HG02981 (cell line): ENCODE results near the gene HES3.

ENCODE experiments used
- ATAC-seq: cut with Tn5 transposase; IDR thresholded peaks from one replicate; pipeline ENCODE4 v1.9.1; 2021; ENCODE audit warnings: mild to moderate bottlenecking, moderate library complexity; ENCODE audit not compliant: unreplicated experiment

HES3 gene

DNA sequence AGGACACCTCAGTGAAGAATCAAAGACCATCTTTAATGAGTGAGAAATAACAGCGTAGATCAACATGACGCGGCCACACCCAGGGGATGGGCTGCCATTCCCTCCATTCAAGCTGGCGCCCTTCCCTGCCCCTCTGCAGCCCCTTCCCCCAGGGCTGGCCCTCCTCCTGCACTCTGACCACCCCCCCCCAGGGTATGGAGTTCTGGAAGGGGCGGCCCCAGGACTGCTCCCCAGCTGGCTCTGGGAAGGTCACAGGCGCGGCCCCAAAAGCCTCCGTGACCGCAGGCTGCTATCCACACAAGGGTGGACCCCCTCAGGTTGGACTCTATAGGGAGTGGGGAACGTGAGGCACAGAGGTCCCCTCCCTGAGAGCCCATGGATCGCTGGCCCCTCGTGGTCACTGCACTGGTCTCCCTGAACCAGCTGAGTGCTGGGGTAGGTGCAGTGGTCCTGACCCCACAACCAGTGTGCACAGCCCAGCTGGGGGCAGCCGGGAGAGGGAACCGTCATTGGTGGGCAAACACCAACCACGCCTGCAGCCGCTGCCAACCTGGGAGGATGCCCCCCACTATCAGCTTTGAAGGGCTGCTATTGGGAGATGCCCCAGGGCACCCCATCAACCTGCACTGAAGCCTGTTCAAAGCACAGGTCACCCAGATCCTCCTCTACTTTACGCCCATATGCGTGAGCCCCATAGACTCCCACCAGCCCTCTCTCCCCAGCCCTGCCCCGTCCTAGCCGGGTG lies 33.0 kb downstream of the HES3 start:
- no peak for ATAC-seq

DNA sequence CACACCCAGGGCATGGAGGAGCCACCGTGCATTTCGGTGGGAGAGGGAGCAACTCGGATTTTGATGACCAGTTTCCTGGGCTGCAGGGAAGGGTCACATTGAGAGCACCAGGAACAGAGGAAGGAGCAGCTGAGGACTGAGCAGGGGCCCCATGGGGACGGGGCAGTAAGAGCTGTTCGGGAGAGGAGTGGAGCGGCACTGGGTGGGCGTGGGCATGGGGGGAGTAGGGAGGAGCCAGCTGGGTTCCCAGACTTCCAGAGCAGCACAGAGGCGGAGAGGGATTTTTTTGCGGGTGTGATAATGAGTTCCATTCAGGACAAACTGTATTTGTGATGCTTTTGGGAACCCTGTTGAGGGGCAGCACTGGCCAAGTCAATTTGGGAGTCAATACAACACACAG lies 34.3 kb downstream of the HES3 start:
- no peak for ATAC-seq

DNA sequence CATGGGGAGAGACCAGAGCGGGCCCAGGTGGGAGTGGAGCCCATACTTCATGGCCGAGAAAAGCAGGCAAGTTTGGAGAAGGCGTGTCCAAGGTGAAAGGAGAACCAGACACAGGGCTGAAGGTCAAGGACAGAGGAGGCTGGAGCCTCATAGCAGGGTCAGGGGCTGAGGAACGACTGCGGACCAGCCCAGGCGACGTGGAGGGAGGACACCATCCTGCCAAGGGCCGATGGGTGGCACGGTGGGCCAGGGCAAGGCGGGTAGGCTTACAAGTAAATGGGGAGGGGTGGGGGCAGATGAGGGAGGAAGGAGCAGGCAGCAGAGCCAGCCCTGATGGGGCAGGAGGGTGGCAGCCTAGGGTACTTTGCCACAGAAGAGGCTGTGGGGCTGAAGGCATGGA lies 35.1 kb downstream of the HES3 start:
- no peak for ATAC-seq

DNA sequence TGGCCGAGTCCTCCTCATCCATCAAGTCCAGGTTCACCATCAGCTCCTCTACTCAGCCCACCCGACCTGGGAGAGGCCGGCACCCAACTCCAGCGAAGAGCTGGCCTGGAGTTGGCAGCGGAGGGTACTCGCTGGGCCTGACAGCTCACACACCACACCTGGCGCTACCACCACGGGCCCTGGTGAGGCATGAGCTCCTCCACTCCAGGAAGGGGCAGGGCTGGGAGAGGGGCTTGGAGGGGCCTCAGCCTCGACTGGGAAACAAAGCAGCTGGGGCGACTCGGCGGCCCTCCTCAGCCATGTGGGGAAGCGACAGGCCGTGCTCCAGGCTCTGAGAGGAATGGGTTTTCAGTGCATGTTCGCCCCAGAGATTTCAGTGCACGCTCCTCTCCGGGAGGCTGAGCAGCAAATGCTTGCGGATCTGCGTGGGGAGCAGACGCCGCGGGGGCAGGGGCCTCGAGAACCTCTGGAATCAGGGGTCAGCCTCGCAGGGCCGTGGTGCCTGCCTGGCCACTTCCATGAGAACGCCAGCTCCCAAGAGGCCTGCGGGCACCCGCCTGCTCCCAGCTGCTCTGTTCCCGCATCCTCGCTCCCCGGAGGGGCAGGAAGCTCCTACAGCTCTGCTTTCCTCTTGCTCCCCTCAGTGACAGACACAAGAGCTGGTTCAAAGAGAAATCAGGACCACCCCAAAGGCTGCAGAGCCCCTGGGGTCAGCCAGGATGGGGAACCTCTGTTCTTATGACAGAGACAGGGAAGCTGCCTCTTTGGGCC lies 35.8 kb downstream of the HES3 start:
- ATAC-seq = no peak

DNA sequence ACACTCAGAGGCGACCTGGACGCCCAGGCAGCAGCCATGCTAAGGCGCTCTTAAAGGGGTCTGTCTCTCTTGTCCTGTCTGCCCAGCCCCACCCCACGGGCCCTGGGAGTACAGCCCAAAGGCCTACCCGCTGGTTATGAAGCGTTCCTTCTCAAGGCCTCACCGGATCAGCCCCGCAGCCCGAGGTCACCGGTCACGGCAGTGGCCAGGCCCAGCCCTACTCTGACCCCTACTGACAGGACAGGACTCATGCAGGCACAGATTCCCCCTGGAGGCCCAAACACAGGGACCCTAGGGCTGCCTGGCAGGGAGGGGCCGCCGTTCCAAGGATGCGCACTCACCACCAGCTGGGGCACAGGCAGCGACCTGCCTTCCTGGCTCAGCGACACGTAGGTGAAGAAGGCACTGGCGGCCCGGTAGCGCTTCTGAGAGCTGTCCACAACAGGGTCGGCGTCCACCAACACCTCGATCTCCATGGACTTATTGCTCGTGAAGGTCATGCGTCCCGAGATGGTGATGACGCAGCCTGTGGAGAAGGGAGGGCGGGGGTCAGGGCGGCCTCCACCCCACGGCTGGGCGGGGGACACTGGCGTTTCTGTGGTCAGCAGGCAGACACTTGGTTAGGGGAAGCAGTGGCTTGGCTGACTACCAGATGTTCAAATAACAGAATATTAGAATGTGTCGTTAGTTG lies 36.9 kb downstream of the HES3 start:
- no peak for ATAC-seq

DNA sequence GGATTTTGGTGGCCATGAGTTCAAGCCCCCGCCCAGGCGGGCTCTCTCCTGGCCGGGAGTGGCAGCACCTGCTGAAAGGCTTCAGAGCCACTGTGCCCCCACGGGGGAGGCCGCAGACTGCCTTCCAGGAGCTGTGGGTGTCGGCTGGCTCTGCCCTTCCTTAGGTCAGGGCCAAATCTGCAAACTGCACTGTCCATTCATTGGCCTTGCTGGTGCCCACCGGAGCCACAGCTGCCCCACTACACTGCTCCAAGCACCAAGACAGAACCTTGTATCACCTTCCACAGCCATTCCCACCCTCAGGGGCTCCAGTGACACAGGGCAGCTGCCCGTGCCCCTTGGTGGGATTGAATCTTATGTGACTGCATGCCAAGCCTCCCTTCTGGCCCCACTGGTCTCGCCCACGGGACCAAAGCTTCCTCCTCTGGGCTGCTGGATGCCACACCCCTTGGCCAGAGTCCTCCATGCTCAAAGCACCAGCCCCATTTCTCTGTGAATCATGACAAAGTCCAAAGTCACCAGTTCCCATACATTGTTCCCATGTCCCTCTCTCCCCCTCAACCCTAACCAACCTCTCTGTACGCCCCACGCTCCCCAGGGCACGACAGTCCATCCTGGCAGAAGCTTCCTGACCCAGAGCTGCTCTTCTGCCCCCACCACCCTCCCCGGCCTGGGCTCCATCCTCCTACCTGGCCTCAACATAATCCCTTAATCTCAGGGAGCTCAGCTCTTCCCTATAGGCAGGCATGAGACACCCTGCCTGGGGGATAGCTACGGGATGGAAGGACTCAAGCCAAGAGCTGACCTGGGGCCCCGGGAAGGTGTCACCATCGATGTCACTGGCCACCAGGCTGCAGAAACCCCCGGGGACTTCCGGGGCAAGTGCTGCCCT lies 37.8 kb downstream of the HES3 start:
- ATAC-seq = no peak

DNA sequence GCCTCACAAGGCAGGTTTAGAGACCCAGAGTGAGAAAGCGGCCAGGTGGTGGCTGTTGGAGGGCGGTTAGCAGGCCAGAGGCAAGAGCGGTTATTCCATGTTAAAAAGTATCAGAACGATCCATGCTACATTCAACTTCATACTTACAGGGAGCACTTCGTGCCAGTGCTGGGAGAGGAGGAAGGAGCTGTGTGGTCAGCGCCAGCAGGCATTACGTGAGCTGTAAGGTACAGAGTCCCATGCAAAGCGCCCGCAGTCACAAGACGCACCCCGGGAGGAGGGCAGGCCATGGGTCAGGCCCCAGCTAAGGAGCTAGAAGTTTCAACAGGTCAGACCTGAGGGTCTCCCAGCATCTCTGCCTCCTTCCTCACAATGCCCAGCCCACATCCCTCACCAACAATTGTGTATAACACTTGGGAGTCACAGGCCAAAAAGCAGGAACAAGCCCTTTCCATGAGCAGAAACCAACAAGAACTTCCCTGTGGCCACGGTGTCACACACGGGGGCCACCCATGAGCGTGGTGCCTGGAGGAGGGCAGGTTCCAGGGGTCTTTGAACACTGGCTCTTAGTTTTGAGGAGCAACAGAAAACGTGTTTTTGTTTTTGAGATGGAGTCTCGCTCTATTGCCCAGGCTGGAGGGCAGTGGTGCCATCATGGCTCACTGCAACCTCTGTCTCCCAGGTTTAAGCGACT lies 38.7 kb downstream of the HES3 start:
- no peak for ATAC-seq

DNA sequence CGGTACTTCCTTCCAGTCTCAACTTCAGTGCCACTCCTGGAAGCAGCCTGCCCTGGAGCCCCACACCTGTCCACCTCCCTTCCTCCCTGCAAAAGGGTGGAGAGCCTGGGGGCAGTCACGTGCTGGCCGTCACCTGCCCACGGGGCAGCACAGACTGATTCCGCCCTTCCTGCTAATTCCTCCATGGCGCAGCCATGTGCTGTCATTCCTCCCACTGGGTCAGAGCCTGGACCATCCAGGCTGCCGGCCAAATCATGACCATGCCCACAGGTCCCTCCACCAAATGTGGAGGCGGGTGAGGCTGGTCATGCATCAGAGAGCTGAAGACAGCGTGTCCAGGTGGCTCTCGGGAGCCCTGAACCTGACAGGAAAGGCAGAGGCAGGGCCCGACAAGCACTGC lies 41.4 kb downstream of the HES3 start:
- ATAC-seq = no peak

DNA sequence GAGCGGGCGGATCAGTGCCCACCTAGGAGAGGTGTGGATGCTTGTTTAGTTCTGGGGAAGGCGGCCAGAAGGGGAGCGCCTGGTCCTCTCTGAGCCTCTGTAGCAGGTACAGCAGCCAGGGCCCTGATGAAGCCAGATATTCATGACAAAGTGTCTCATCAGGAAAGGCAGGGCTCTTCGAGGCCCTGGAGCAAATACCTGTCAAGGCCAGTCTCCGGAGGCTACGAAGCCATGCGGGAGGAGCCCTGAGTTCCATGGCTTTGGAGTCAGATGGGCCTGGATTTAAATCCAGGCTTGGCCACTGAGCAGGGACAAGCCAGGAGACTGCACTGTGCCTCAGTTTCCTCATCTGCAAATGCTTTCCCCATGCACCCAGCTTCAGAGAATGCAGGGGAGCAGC lies 42.3 kb downstream of the HES3 start:
- no peak for ATAC-seq

DNA sequence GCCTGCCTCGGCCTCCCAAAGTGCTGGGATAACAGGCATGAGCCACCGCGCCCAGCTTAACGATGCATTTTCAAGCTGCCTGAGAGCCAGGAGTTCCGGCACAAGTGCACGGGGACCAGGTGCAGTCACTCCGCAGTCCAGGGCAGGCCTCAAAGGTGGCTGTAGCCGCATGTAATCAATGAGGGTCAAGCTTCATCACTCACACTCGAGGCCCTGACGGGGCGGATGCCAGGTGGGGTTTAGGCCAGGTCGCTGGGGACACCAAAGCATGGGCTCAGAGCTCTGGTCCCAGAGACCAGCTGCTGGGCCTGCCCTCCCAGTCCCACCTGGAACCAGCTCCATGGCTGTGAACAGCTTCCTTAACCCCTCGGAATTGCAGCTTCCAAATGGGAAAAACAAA lies 43.0 kb downstream of the HES3 start:
- ATAC-seq = no peak

DNA sequence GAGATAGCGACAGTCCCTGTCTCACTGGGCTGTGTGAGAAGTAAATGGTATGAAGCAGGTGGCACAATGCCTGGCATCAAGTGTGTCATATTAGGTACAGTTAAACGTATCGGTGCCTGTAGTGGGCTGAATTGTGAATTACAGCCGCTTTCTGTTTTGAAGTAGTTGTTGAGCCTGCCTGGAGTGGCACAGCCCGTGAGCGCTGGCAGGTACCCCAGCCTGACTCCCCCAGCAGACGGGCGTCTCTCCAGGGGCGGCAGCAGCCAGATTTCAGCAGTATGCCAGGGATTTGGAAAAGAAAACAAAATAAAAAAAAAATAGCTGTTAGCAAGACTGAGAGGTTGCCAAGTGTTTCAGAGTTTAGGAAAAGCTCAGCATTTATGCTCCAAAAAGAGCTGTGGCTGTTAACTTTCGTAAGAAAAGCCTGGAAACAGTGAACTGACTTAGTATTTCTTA lies 43.5 kb downstream of the HES3 start:
- no peak for ATAC-seq

DNA sequence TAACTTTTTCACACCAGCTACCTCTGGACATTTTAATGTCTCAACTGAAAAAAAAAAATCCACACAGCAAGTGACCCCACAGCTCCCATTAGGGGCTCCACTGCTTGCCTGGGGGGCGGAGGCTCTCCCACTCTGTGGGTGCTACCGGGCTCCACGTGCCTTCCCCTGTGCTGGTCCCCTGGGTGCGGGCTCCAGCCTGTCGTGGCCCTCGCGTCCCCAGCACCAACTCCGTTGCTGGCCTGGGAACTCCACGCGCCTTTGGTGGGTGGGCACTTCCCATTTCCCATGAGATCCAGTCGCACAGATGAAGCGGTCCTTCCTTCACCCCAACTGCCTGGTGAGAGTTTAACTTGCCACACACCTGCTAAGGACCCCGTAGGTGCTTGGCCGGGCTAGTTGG lies 44.0 kb downstream of the HES3 start:
- ATAC-seq = no peak

DNA sequence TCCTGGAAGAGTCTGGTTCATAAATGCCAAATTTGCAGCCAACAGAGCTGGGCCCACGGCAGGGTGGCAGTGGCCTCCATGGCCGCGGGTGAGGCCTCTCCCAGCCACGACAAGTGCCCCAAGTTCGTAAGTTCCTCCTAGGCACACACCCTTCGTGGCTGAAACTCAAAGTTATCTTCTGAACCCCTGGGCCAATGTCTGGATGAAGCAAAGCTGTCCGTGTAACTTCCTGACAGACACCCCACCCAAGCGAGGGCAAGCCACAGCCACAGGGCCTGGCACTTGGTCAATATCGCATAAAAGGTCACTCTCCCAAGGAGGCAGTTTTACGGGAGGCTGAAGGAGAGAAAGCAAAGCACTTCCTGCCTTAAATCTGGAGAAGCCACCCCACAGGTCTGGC lies 44.7 kb downstream of the HES3 start:
- ATAC-seq = no peak

DNA sequence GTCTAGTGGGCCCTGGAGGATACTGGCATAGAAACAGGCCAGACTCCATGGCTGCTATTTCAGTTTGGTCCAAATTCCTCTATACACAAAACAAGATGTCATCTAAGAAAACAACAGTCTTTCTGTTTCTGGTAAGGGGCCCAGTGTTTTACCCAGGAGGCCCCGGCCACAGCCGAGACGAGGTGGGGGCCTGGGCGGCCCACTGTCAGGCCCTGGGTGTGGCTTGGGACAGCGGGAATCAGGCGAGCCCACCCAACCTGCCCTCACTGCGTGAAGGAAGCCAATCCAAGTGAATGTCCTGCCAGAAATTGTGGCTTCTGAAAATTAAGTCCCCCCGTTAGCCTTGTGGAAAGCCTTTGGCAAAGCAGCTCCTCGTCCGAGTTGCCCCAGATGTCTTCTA lies 48.1 kb downstream of the HES3 start:
- ATAC-seq = no peak

DNA sequence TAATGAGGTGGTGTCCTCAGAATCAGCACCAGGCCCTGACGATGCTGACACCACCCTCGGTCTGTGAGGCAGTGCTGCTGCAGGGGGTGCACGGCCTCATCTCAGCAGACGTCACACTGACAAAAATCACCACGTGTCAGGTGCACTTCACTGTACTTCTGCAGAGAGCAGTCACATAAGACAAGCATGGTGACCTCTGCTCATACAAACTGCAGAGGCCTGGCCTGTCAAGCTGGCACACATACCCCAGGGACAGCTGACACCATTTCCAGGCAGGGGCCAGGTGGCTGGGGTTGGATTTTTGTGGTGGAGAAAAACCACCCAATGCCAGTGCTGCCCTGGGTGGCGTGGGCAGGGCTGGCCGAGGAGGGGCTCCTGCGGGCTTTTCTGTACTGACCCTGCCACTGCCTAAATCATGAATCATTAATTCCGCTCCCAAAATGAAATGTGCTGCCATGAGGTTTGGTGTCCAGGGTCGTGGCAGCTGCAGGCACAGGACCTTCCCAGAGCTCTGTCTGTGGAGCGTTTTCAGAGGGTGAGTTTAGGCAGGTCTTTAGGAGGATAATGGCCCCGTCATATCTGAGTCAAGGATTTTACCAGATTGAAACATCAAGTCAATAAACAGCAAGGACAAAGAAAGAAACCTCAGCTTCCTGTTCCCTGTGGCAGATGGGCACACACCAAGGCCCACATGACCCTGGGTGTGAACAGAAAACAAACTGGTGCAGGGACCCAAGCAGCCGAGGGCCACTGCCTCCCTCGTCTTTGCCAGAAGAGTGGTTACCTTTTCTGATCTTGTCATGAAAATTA lies 50.3 kb downstream of the HES3 start:
- no peak for ATAC-seq

DNA sequence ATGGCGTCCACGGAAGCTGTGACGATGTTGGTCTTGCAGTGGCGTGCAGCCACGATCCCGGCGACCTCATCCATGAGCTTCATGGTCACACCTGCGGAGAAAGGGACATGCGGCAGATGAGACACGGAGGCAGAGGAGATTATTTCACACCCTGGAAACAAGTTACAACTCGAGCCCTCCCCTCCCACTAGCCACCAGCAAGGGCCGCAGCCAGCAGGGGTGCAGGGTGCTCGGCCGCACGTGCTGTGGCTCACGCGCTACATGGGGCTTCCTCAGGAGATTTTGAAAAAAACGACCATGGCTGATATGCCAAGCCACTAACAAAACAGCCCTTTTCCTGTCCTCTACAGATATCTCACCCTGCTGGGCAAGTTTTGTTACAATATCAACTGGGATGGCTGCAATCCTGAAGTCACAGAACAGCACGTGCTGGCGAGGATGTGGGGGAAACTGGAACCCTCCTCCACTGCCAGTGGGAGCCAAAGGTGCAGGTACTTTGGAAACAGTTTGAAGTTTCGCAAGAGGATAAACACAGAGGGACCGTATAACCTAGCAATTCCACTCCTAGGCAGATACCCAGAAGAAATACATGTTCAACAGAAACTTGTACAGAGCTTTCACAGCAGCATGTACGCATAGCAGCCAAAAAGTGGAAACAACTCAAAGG lies 51.0 kb downstream of the HES3 start:
- no peak for ATAC-seq
